COLO668 (cell line): ENCODE data around the gene GDF3.
"Not testable (repeated sequence)": the region's sequence is repeated elsewhere in the genome, so short reads cannot be mapped to it uniquely, and the experiment has no call there.

ENCODE experiments used
- DNase-seq: peaks from one replicate; lab custom pipeline; 2025; ENCODE audit not compliant: unreplicated experiment; lab: John Stamatoyannopoulos, UW

The GDF3 gene

GRCh38 chr12:7695566-7696197 lies at the start of gene GDF3:
Gene GDF3 (minus strand): TSS chr12:7695775. CDS start chr12:7695728, 47 bp downstream.
- no peak for DNase-seq

- DNase-seq, result no peak
These were observed 37.4 kb upstream of the GDF3 start for GRCh38 chr12:7732993-7733392.

- DNase-seq, result no peak
These were observed 35.9 kb upstream of the GDF3 start for GRCh38 chr12:7731486-7731885.

- not testable (repeated sequence) for DNase-seq
These were observed 35.4 kb upstream of the GDF3 start for GRCh38 chr12:7730984-7731383.

GRCh38 chr12:7729746-7730145 lies 34.2 kb upstream of the GDF3 start:
- DNase-seq, result no peak

GRCh38 chr12:7723926-7724325 lies 28.4 kb upstream of the GDF3 start:
- DNase-seq, result no peak

GRCh38 chr12:7719946-7720730 lies 24.6 kb upstream of the GDF3 start:
- no peak for DNase-seq

GRCh38 chr12:7716381-7716780 lies 20.8 kb upstream of the GDF3 start:
- no peak for DNase-seq

GRCh38 chr12:7712841-7713442 lies 17.4 kb upstream of the GDF3 start:
- DNase-seq, result no peak

GRCh38 chr12:7711133-7711532 lies 15.6 kb upstream of the GDF3 start, which contains the start of gene DPPA3:
Gene DPPA3 (plus strand): TSS chr12:7711433. CDS start chr12:7711571, 138 bp downstream.
- DNase-seq, result no peak

GRCh38 chr12:7709969-7710675 lies 14.5 kb upstream of the GDF3 start:
- DNase-seq, result no peak

- no peak for DNase-seq
These were observed 10.3 kb upstream of the GDF3 start for GRCh38 chr12:7705846-7706245.

- DNase-seq, result no peak
These were observed 376 bp downstream of the GDF3 start for GRCh38 chr12:7695237-7695560.

- DNase-seq, result no peak
These were observed 879 bp downstream of the GDF3 start for GRCh38 chr12:7694556-7695236.

GRCh38 chr12:7693793-7694192 lies 1.8 kb downstream of the GDF3 start:
- DNase-seq, result no peak

GRCh38 chr12:7681535-7681934 lies 14.0 kb downstream of the GDF3 start:
- no peak for DNase-seq

GRCh38 chr12:7679251-7680045 lies 16.1 kb downstream of the GDF3 start:
- no peak for DNase-seq

- DNase-seq, result no peak
These were observed 16.8 kb downstream of the GDF3 start for GRCh38 chr12:7678744-7679143.

- DNase-seq, result not testable (repeated sequence)
These were observed 18.1 kb downstream of the GDF3 start for GRCh38 chr12:7677432-7677888.

- DNase-seq, result not testable (repeated sequence)
These were observed 20.1 kb downstream of the GDF3 start for GRCh38 chr12:7675455-7675854.
